GM12878 (cell line): Measurements from ENCODE around the gene DNAJB2. TPM values are rescaled to one million over a fixed set of nuclear protein-coding genes. Genes with fewer than 3 reads are reported as not detected.

Experiments
- ATAC-seq: fragments of 200-7000 bp; cut with Tn5 transposase; 3 replicates; pipeline ENCODE4 v1.9.1; 2020; ENCODE audit warnings: mild to moderate bottlenecking, moderate library complexity
- BruUV-seq: library from RNA; stranded (reverse); fragments of 400-500 nt; replicated peaks from 2 replicates; lab custom pipeline; 2021; lab: Mats Ljungman, UMichigan
- CTCF ChIA-PET: fragments of 300-600 bp; sonication (Branson Sonifier 250); formaldehyde crosslinking; extraction: SDS; loops from one replicate; lab custom pipeline; 2021; ENCODE audit warnings: inconsistent platforms; lab: Yijun Ruan, JAX
- POLR2A ChIA-PET: fragments of 350-600 bp; formaldehyde crosslinking; extraction: SDS; loops from one replicate; lab custom pipeline; 2021; ENCODE audit warnings: inconsistent platforms; lab: Charles Lee
- RAD21 ChIA-PET: fragments of 300-600 bp; sonication (Branson Sonifier 250); formaldehyde crosslinking; loops from one replicate; lab custom pipeline; 2023; ENCODE audit warnings: antibody characterized with exemption; ENCODE audit not compliant: unreplicated experiment; lab: Charles Lee
- SMC1A ChIA-PET: fragments of 300-600 bp; sonication (Branson Sonifier 250); formaldehyde crosslinking; loops from one replicate; lab custom pipeline; 2023; ENCODE audit not compliant: unreplicated experiment, uncharacterized antibody; lab: Charles Lee
- DNase-seq: peaks from one replicate; pipeline ENCODE4 v3.0.0-alpha.2; 2011; ENCODE audit warnings: low read depth, low spot score
- FAIRE-seq: peaks from 3 replicates; lab custom pipeline; 2011; peaks lifted over from hg19 to GRCh38; lab: Jason Lieb, UNC
- H2AFZ ChIP-seq: 2 replicates; pipeline ENCODE4 v1.6.0; 2011; ENCODE audit warnings: low read depth, low read length, control low read depth; ENCODE audit not compliant: control insufficient read depth
- H3K27ac ChIP-seq: 2 replicates; pipeline ENCODE4 v1.5.1; 2011; ENCODE audit warnings: control low read depth; ENCODE audit not compliant: control insufficient read depth, insufficient read depth
- H3K27me3 ChIP-seq, 2 experiments: replicated peaks in 1 of 2; 2 replicates each; pipeline versions ENCODE4 v1.6.0 to v1.6.1; 2011; ENCODE audit warnings: low read length in 1 of 2; ENCODE audit not compliant: control insufficient read depth in 2 of 2, insufficient read depth in 2 of 2
- H3K36me3 ChIP-seq, 2 experiments: 2 replicates each; pipeline ENCODE4 v1.5.1; 2011; ENCODE audit warnings: low read length in 1 of 2; ENCODE audit not compliant: control insufficient read depth in 2 of 2, insufficient read depth in 2 of 2
- H3K4me1 ChIP-seq: 2 replicates; pipeline ENCODE4 v1.6.1; 2011; ENCODE audit warnings: mild to moderate bottlenecking, low read length, moderate library complexity, mixed read lengths; ENCODE audit not compliant: control insufficient read depth, insufficient read depth
- H3K4me2 ChIP-seq: 2 replicates; pipeline ENCODE4 v1.6.0; 2011; ENCODE audit warnings: control low read depth; ENCODE audit not compliant: control insufficient read depth, insufficient read depth
- H3K4me3 ChIP-seq: fragments of 200-600 bp; sonication (generic); 2 replicates; pipeline ENCODE4 v1.5.1; 2016
- H3K79me2 ChIP-seq: 2 replicates; pipeline ENCODE4 v1.6.0; 2011; ENCODE audit warnings: low read length; ENCODE audit not compliant: control insufficient read depth, insufficient read depth
- H3K9ac ChIP-seq: 2 replicates; pipeline ENCODE4 v1.8.0; 2011; ENCODE audit warnings: low read length, control low read depth, mixed read lengths; ENCODE audit not compliant: control insufficient read depth, insufficient read depth
- H3K9me3 ChIP-seq: replicated peaks from 3 replicates; pipeline ENCODE4 v1.5.1; 2011; ENCODE audit warnings: mild to moderate bottlenecking, low read length; ENCODE audit not compliant: control insufficient read depth, insufficient read depth
- H4K20me1 ChIP-seq: 2 replicates; pipeline ENCODE4 v1.6.0; 2011; ENCODE audit not compliant: control insufficient read depth, insufficient read depth
- CHD4 ChIP-seq: fragments of 200-600 bp; sonication (generic); IDR thresholded peaks from 2 replicates; pipeline ENCODE4 v1.6.1; 2016; ENCODE audit warnings: mild to moderate bottlenecking
- CREB1 ChIP-seq: IDR thresholded peaks from 2 replicates; pipeline ENCODE4 v1.6.1; 2012; ENCODE audit warnings: low read depth, mild to moderate bottlenecking, inconsistent platforms
- DPF2 ChIP-seq: fragments of 450-650 bp; IDR thresholded peaks from 2 replicates; pipeline ENCODE4 v1.6.1; 2017; ENCODE audit warnings: mild to moderate bottlenecking
- EED ChIP-seq: sonication (generic); IDR thresholded peaks from 2 replicates; pipeline ENCODE4 v1.6.1; 2016; ENCODE audit warnings: antibody characterized with exemption, low read depth
- HCFC1 ChIP-seq: fragments of 150-350 bp; IDR thresholded peaks from 2 replicates; pipeline ENCODE4 v1.6.1; 2014; ENCODE audit warnings: low read length
- IKZF1 ChIP-seq: fragments of 450-650 bp; conservative IDR thresholded peaks from 2 replicates; pipeline ENCODE4 v1.6.1; 2017; ENCODE audit warnings: antibody characterized with exemption, mild to moderate bottlenecking
- IRF3 ChIP-seq: fragments of 450-650 bp; IDR thresholded peaks from 2 replicates; pipeline ENCODE4 v1.6.1; 2014; ENCODE audit warnings: mild to moderate bottlenecking
- KAT2A ChIP-seq: conservative IDR thresholded peaks from 2 replicates; pipeline ENCODE4 v1.6.1; 2011; ENCODE audit warnings: low read depth, low read length; ENCODE audit not compliant: control insufficient read depth
- MEF2A ChIP-seq: IDR thresholded peaks from 2 replicates; pipeline ENCODE4 v1.6.1; 2011; ENCODE audit warnings: low read depth, mild to moderate bottlenecking, low read length, moderate library complexity; ENCODE audit not compliant: insufficient read depth
- MLLT1 ChIP-seq: fragments of 450-650 bp; IDR thresholded peaks from 2 replicates; pipeline ENCODE4 v1.6.1; 2016; ENCODE audit warnings: mild to moderate bottlenecking
- NFIC ChIP-seq: IDR thresholded peaks from 2 replicates; pipeline ENCODE4 v1.6.1; 2012; ENCODE audit warnings: low read depth, mild to moderate bottlenecking, inconsistent platforms, low read length, moderate library complexity
- PAX8 ChIP-seq: fragments of 450-650 bp; IDR thresholded peaks from 2 replicates; pipeline ENCODE4 v1.6.1; 2017; ENCODE audit warnings: mild to moderate bottlenecking, moderate library complexity
- RBBP5 ChIP-seq: fragments of 200-600 bp; sonication (generic); conservative IDR thresholded peaks from 2 replicates; pipeline ENCODE4 v1.6.1; 2016
- ZBTB11 ChIP-seq: fragments of 450-650 bp; formaldehyde crosslinking; IDR thresholded peaks from 2 replicates; pipeline ENCODE4 v1.5.0; 2022; ENCODE audit warnings: mild to moderate bottlenecking, missing genetic modification characterization
- WGBS: methylation state at CpG from one replicate; pipeline ENCODE4 v1.1.6; 2016; ENCODE audit warnings: low lambda C conversion rate; ENCODE audit not compliant: insufficient replicate concordance, insufficient coverage; ENCODE audit errors: missing lambda C conversion rate; 5-methylcytosine and 5-hydroxymethylcytosine counted together
- in situ Hi-C: fragments of 300-500 bp; cut with MboI; formaldehyde crosslinking; loops from 9 replicates; pipeline ENCODE4 v1.14.3; 2018; ENCODE audit warnings: mixed read lengths
- intact Hi-C: fragments of 100-400 bp; cut with micrococcal nuclease; formaldehyde crosslinking; loops from one replicate; pipeline ENCODE4 v1.14.2; 2022; ENCODE audit not compliant: unreplicated experiment
- polyA plus RNA-seq, 11 experiments: library from polyadenylated mRNA; depleted of rRNA in 4 of 11; unstranded in 6 of 11; stranded (reverse) in 5 of 11; fragments of >200 nt; fragmentation: Nextera tagmentation in 4 of 11; fragmentation: Illumina TruSeq in 1 of 11; extraction: Ambion mirVana in 4 of 11; extraction: Trizol in 1 of 11; gene quantifications; 1 replicate in 1 of 11; 2 replicates in 10 of 11; pipeline versions ENCODE4 v1.2.1 to v1.2.3, GENCODE V29; 2011 to 2016; ENCODE audit warnings: inconsistent platforms in 2 of 11, missing spikeins in 2 of 11, low read depth in 1 of 11
- total RNA-seq, 4 experiments: library from RNA; depleted of rRNA in 3 of 4; stranded (reverse); fragments of >200 nt in 3 of 4; fragmentation: Illumina TruSeq in 1 of 4; extraction: Trizol in 1 of 4; gene quantifications; 2 replicates each; pipeline versions ENCODE4 v1.2.1 to v1.2.3, GENCODE V29; 2013 to 2021

The DNAJB2 gene
- total and polyA plus RNA-seq, 10 of the 15 experiments (the other 5 are each of a cell fraction or from before 2014, with no cell fraction given): 0.26 to 36.5 (median 12.5) TPM

DNA sequence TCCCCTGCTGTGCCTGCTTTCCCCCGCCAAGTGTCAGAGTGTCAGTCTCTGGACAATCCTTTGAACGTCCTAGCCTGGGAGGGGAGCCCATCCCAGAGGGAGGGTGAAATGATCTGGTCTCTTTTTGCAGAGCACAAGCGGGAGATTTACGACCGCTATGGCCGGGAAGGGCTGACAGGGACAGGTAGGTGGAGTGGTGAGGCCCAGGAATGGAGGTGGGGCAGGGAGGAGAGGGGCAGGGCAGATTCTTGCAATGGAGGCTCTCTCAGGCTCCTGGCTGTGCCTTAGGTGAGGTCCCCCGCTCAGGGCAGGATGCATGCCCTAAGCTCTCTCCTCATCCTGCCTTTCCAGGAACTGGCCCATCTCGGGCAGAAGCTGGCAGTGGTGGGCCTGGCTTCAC is 2.4 kb downstream of the DNAJB2 start:
- ChIA-PET CTCF (interaction anchor here (1.2 to 13.5 kb wide), 4 partner anchors 12 to 210 kb away, joined by 4 to 257 read pairs (median 23); partner anchors contain the start of genes GLB1L and STK16), RAD21 (interaction anchor here (5.9 kb wide), 1 partner anchor 12 kb away, joined by 78 read pairs; no protein-coding TSS in a partner anchor)
- H3K27me3 ChIP-seq: no peaks in the 10 kb centered on the region
- TF ChIP-seq HCFC1: no peak
- no peak for TF ChIP-seq CHD4
- no peak for TF ChIP-seq IRF3
- no peak for TF ChIP-seq NFIC
- no peak for TF ChIP-seq PAX8
- no peak for TF ChIP-seq RBBP5
- no peak for TF ChIP-seq ZBTB11 (CRISPR knock-in tag)
- TF ChIP-seq CREB1: no peak
- no peak for TF ChIP-seq MEF2A
- no peak for TF ChIP-seq MLLT1
- no peak for TF ChIP-seq EED
- TF ChIP-seq KAT2A: no peak
- no peak for TF ChIP-seq IKZF1
- TF ChIP-seq DPF2: no peak
- TF ChIP-seq, all 136 proteins: peak for 0
- no peak for DNase-seq
- intact Hi-C loops: no loop called here
- no peaks in the 10 kb centered on the region for H3K9me3 ChIP-seq
- H3K9ac ChIP-seq: no peak overlapping the region
- H2AFZ ChIP-seq: no peak overlapping the region
- no peak overlapping the region for H3K4me2 ChIP-seq
- WGBS: 78% methylated on average over 8 of the region's 8 CpGs
- H3K79me2 ChIP-seq: peaks cover 6% of the 10 kb centered on the region
- H3K27ac ChIP-seq: no peak overlapping the region
- H3K4me1 ChIP-seq: peaks cover 26% of the 10 kb centered on the region
- no peak overlapping the region for H3K4me3 ChIP-seq
- no TSS peak for BruUV-seq
- SMC1A ChIA-PET: interaction anchor here (0.8 to 8.8 kb wide), 3 partner anchors 12 to 122 kb away, joined by 4 to 96 read pairs (median 6); partner anchors contain the start of genes GLB1L and STK16
- POLR2A ChIA-PET: interaction anchor here (1.1 to 7.0 kb wide), 4 partner anchors 12 to 106 kb away, joined by 6 to 160 read pairs (median 42); partner anchors contain the start of genes CNPPD1, TUBA4A and TUBA4B
- in situ Hi-C loops: no loop called here
- no peak for FAIRE-seq
- no peak for ATAC-seq
- no peaks in the 10 kb centered on the region for H4K20me1 ChIP-seq
- H3K36me3 ChIP-seq: no peaks in the 10 kb centered on the region; a peak in 1 of 4 replicates
